NCI-H128 (cell line): ENCODE data around the gene RPUSD4.

Experiments
- DNase-seq: peaks from one replicate; lab custom pipeline; 2025; ENCODE audit not compliant: unreplicated experiment; lab: John Stamatoyannopoulos, UW

The RPUSD4 gene

DNA sequence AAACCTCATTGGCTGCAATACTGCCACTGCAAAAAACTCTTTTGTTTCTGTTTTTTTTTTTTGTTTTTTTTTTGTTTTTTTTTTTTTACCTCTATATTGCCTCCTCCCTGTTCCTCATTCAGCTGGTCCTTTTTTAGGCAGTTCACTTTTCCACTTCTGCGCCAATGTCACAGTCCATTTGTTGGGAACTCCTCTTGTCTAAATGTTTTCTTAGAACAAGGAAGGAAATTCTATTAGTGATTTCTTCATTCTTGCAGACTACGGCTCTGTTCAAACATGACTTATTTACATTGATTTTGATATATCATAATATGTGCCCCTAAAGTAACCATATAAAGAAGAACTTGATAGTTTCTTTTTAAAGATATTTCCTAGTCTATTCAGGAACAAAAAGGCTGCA is 3.0 kb upstream of the RPUSD4 start:
- DNase-seq: no peak

- no peak for DNase-seq
Observed at GRCh38 chr11:126212089-126212660, 725 bp upstream of the RPUSD4 start.

- DNase-seq: no peak
Observed at GRCh38 chr11:126210871-126211235, 597 bp downstream of the RPUSD4 start.

- no peak for DNase-seq
Observed at GRCh38 chr11:126207896-126208295, 3.6 kb downstream of the RPUSD4 start.

GRCh38 chr11:126205359-126205758 is 6.1 kb downstream of the RPUSD4 start:
- no peak for DNase-seq

GRCh38 chr11:126202646-126203359 is 8.6 kb downstream of the RPUSD4 start:
- DNase-seq: no peak

DNA sequence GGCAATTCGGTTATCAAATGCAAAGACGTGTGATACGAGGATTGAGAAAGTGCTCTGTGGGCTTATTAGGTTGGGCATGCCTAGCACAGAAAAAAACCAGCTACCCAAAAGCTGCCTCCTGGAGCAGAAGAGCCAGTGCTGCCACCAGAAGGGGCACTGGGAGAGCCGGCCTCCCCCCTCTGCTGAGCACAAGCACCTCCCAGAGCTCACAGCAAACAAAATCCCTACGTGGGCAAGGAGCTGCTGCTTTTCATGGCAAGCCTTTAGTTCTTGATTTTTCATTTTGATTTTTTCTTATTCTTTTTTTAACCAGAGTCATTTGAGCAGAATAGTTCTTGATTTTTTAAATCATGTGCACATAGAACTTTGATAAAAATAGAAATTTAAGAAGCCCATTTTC is 12.8 kb downstream of the RPUSD4 start:
- no peak for DNase-seq

DNA sequence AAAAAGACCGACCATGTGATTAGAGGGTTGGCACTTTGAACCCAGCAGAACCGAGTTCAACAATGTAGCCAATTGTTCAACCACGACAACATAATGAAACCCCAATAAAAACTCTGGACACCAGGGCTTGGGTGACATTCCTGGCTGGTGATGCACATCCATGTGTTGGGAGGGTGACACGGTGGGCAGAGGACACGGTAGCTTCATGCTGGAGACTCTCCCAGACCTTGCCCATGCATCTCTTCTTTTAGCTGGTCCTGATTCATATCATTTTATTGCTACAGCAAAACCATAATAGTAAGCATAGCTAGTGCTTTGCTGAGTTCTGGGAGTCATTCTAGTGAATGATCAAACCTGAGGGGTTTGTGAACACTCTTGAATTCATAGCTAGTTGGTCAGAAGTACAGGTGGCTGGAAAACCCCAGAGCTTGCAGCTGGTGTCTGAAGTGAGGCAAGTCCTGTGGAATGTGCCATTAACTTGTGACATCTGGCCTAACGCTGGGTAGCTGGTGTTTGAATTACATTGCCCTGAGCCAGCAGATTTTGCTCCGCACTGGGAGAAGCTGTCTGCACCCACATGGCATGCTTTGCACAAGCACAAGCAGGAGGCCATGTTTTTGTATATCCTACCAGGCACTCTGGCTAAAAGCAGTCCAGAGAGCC is 14.0 kb downstream of the RPUSD4 start:
- DNase-seq: no peak

- DNase-seq: no peak
Observed at GRCh38 chr11:126195119-126195518, 16.3 kb downstream of the RPUSD4 start.

- no peak for DNase-seq
Observed at GRCh38 chr11:126194121-126194543, 17.3 kb downstream of the RPUSD4 start.

GRCh38 chr11:126193038-126193478 is 18.4 kb downstream of the RPUSD4 start:
- no peak for DNase-seq

DNA sequence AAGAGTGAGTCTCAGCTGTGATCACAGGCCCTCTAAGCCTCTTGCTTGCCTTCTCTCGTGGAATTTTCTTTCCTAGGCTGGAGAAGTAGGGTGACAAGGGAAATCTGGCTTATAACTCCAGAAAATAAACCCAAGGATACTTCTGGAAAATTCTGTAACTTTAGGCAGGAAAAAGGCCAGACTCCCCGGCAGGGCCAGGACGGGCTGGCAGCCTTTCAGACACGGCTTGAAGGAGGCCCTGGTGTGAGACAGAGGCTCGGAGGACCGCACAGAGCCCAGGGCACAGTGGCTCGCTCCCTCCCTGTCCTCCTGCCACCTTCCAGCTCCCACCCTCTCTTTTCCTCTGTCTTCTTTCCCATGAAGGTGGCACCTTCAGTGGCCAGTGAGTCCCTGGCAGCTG is 19.1 kb downstream of the RPUSD4 start:
- DNase-seq: no peak

DNA sequence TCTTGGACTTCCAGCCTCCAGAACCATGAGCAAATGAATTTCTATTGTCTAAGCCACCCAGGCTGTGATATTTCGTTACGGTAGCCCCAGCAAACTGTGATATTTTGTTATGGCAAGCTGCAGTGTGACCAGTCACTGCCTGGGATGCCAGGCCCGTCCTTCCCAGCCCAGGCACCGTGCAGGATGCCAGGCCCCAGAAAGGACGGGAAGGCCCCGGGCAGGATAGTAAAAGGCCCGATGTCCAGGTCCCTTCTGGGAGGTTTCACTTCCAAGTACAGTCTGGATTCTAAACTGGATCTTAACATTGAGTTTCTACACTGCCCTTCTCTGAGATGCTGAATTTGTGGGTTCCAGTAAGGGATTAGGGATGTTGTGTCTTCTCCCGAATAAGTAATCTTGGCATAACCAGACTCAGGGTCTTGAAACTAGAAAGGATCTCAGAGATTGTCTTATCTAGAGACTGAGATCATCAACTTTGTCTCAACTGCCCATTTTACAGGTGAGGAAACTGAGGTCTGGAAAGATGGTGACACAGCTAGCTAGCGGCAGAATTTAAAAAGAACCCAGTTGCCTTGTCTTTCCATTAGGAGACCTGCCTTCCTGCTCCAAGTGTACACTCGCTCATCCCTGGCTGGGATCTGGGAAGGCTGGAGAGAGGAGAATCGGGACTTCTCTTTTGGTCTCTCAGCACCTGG is 19.9 kb downstream of the RPUSD4 start:
- DNase-seq: no peak

DNA sequence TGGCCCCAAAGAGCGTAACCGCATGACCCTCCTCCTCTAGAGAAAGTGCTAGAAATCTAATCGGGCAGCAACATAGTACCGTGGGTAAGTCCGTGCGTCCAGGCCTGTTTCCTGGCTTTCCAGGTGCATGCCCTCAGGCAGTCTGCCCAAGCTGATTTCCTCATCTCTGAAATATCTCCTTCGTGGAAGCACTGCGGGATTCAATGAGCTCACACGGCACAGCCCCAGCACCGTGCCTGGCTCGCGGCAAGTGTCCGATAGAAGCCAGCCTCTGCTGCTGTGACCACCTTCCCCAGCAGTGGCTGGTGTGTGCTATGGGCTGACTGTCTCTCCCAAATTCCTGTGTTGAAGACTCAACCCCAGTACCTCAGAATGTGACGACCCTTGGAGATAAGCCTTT is 20.7 kb downstream of the RPUSD4 start:
- DNase-seq: no peak

- no peak for DNase-seq
Observed at GRCh38 chr11:126189109-126189929, 22.1 kb downstream of the RPUSD4 start.

DNA sequence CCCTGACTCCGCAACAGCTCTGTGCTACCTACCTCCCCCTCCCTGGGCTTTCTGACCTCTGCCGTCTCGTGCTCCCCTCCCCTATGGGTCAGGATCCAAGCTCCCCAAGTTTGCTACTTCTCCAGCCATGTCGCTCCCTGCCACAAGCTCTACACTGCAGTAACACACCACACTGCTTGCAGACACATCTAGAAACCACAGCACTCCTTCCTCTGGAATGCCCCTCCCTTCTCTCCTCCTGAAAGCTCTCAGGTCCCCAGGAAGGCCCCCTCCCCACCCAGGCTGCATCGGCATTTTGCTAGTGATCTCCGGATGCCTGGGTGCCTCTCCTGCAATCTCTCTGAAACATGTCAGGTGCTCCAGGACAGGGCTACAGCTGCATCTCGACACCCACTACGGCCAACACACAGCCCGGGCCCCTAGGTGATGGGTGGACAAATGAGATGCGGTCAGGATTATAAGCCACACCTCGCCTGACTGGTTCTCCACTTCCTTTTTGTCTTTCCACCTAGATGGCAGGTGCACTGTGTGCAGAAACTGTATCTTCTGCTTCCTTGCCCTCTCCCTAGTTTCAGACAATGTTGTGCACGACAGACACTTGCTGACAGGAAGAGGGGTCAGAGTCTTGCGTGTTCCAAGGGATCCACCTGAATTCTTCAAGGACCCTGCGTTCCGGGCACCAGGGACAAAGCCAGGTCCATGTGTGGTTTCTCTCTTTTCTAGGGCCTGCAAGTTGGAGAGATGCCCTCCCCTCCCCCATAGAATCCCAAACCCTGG is 22.9 kb downstream of the RPUSD4 start:
- DNase-seq: no peak

DNA sequence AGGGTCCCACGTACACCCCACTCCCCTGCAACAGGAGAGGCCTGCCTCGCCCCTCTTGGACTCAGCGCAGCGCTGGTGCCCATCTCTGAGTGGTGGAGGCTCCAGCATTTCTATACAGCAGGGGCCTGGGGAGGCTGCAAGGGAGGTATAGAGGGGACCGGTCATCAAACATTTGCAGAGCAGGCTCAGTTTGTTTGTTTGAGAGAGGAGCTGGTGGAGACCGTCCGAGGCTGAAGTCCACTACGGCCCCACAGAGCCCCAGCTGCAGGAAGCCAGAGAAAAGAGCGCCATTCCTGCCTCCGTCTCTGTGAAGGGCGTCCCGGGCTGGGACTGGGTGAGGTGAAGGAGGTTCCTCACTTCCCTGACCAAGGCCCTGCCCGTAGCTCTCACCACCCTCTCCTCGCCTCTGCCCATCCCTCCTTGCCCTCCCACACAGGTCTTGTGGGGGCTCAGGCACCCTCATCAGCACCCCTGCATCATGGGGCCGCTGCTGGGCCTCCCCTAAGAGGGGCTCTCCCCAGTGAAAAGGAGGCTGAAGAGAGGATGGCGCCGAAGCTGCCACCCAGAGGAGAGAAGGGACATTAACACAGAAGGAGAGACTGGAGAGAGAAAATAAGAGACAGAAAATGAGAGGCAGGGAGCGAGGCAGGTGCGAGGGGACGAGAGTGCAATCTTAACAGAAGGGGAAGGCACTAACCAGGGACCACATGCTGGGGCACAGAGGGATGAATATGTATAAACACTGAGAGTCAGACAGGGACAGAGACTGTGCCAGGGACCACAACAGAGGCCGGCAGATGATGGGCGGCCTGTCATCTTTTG is 24.5 kb downstream of the RPUSD4 start:
- DNase-seq: peak; percentile 32

- DNase-seq: no peak
Observed at GRCh38 chr11:126186025-126186698, 25.3 kb downstream of the RPUSD4 start.
